Dedifferentiated amniotic fluid mesenchymal stem cell (primary cell): ENCODE data around the gene HS6ST2.

ENCODE experiments used
- DNase-seq: peaks from one replicate; pipeline ENCODE4 v3.0.0-alpha.2; 2016; ENCODE audit errors: extremely low spot score

Gene HS6ST2

GRCh38 chrX:132795181-132795580 is 163.2 kb downstream of the HS6ST2 start:
- DNase-seq: no peak

GRCh38 chrX:132791714-132792113 is 166.7 kb downstream of the HS6ST2 start:
- DNase-seq: no peak

- DNase-seq: no peak
These were observed 168.1 kb downstream of the HS6ST2 start for GRCh38 chrX:132790329-132790728.

- DNase-seq: no peak
These were observed 172.2 kb downstream of the HS6ST2 start for GRCh38 chrX:132786217-132786616.

GRCh38 chrX:132778917-132779316 is 179.5 kb downstream of the HS6ST2 start:
- DNase-seq: no peak

GRCh38 chrX:132776486-132777210 is 181.8 kb downstream of the HS6ST2 start:
- DNase-seq: no peak

GRCh38 chrX:132775263-132775823 is 183.1 kb downstream of the HS6ST2 start:
- no peak for DNase-seq

- no peak for DNase-seq
These were observed 184.3 kb downstream of the HS6ST2 start for GRCh38 chrX:132774010-132774714.

GRCh38 chrX:132769609-132770008 is 188.8 kb downstream of the HS6ST2 start:
- no peak for DNase-seq

GRCh38 chrX:132766452-132766851 is 192.0 kb downstream of the HS6ST2 start:
- no peak for DNase-seq

GRCh38 chrX:132763528-132763927 is 194.9 kb downstream of the HS6ST2 start:
- no peak for DNase-seq

GRCh38 chrX:132758759-132759158 is 199.7 kb downstream of the HS6ST2 start:
- no peak for DNase-seq

- DNase-seq: no peak
These were observed 201.3 kb downstream of the HS6ST2 start for GRCh38 chrX:132757066-132757623.

- DNase-seq: no peak
These were observed 202.0 kb downstream of the HS6ST2 start for GRCh38 chrX:132756439-132756838.

- no peak for DNase-seq
These were observed 207.3 kb downstream of the HS6ST2 start for GRCh38 chrX:132751063-132751690.

- DNase-seq: no peak
These were observed 207.9 kb downstream of the HS6ST2 start for GRCh38 chrX:132750331-132751062.

- no peak for DNase-seq
These were observed 209.0 kb downstream of the HS6ST2 start for GRCh38 chrX:132749406-132749805.

GRCh38 chrX:132748909-132749308 is 209.5 kb downstream of the HS6ST2 start:
- no peak for DNase-seq

- no peak for DNase-seq
These were observed 210.2 kb downstream of the HS6ST2 start for GRCh38 chrX:132748268-132748667.

GRCh38 chrX:132745593-132745992 is 212.8 kb downstream of the HS6ST2 start:
- no peak for DNase-seq

GRCh38 chrX:132744470-132744869 is 214.0 kb downstream of the HS6ST2 start:
- no peak for DNase-seq

GRCh38 chrX:132743086-132743485 is 215.3 kb downstream of the HS6ST2 start:
- DNase-seq: no peak
